ENCODE results near the gene CFD.

- TF ChIP-seq EZH2phosphoT487 (IDR thresholded peaks at IDR 0.05; ENCODE audit: borderline replicate concordance), result no peak
- no peak for TF ChIP-seq CTCF (conservative IDR thresholded peaks at IDR 0.05; ENCODE audit: low read length)
These were observed 1.8 kb downstream of the CFD start for GRCh38 chr19:861141-861755.
